22Rv1 (cell line): ENCODE measurements around the gene WDR13.

Source experiments
- ZFX ChIP-seq: fragments of 450-650 bp; IDR thresholded peaks from 2 replicates; pipeline ENCODE4 v1.6.1; 2017; ENCODE audit warnings: antibody characterized with exemption, borderline replicate concordance
- TF ChIP-seq, protein P1 (sequence below): fragments of 450-650 bp; IDR thresholded peaks from 2 replicates; pipeline ENCODE4 v1.5.1; 2017; ENCODE audit warnings: mild to moderate bottlenecking

DNA sequence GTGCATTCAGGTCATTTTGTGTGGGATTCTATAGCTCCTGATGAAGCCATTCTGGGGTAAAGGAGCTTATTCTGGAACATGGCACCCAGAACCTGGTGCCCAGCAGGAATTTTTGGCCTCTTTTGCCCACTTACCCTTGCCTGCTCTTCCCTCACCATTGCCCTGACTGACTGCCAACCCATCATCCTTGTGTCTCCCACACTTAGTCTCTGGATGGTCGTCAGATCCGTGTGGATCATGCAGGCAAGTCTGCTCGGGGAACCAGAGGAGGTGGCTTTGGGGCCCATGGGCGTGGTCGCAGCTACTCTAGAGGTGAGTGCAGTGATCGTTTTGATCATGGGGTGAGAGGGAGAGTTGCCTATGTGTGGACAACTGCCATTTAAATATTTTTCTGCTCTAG, 21.2 kb upstream of the WDR13 start:
- TF ChIP-seq, protein P1, sequence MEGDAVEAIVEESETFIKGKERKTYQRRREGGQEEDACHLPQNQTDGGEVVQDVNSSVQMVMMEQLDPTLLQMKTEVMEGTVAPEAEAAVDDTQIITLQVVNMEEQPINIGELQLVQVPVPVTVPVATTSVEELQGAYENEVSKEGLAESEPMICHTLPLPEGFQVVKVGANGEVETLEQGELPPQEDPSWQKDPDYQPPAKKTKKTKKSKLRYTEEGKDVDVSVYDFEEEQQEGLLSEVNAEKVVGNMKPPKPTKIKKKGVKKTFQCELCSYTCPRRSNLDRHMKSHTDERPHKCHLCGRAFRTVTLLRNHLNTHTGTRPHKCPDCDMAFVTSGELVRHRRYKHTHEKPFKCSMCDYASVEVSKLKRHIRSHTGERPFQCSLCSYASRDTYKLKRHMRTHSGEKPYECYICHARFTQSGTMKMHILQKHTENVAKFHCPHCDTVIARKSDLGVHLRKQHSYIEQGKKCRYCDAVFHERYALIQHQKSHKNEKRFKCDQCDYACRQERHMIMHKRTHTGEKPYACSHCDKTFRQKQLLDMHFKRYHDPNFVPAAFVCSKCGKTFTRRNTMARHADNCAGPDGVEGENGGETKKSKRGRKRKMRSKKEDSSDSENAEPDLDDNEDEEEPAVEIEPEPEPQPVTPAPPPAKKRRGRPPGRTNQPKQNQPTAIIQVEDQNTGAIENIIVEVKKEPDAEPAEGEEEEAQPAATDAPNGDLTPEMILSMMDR: no peak
- TF ChIP-seq ZFX: no peak
